CD4-positive, alpha-beta T cell treated with Interleukin-4 for 1 hour (primary cell): ENCODE measurements around the gene PDCD4.

Source experiments
- DNase-seq, 2 donors: peaks; one replicate each; pipeline ENCODE4 v3.0.0-alpha.2; 2020 to 2022

The PDCD4 gene

GRCh38 chr10:110931769-110932381, 60.1 kb downstream of the PDCD4 start:
- DNase-seq, result no peak

GRCh38 chr10:110932505-110933180, 60.9 kb downstream of the PDCD4 start:
- no peak for DNase-seq

GRCh38 chr10:110936757-110937156, 65.0 kb downstream of the PDCD4 start:
- no peak for DNase-seq

- no peak for DNase-seq
Observed at GRCh38 chr10:110939419-110939818, 67.7 kb downstream of the PDCD4 start.

- no peak for DNase-seq
Observed at GRCh38 chr10:110944792-110945396, 73.2 kb downstream of the PDCD4 start.

GRCh38 chr10:110946496-110946895, 74.8 kb downstream of the PDCD4 start:
- DNase-seq, result no peak

GRCh38 chr10:110947061-110947595, 75.4 kb downstream of the PDCD4 start:
- no peak for DNase-seq
